GM10847 (cell line): ENCODE measurements around the gene BACH2.

Experiments
- POLR2A ChIP-seq: IDR thresholded peaks from 2 replicates; pipeline ENCODE4 v1.6.1; 2011; ENCODE audit not compliant: insufficient read length; ENCODE audit errors: extremely low read depth

BACH2 gene

DNA sequence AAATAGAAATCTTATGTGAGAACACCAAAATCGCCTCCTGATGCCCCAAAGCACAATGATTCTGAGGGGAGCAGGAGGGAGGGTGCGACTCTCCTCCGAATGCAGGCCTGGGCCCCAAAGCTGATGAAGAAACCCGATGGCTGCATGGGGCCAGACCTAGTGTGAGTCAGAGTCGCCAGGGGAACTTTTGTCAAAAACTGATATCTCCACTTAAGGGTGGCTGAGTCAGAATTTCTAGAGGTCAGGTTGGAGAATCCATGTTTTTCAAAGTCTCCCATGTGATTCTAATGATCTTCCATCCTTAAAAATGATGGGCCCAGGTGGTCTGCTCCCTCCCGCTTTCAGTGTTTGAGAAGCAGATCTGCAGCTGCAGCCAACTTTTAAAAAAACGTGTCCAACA is 172.8 kb downstream of the BACH2 start:
- TF ChIP-seq POLR2A = no peak

DNA sequence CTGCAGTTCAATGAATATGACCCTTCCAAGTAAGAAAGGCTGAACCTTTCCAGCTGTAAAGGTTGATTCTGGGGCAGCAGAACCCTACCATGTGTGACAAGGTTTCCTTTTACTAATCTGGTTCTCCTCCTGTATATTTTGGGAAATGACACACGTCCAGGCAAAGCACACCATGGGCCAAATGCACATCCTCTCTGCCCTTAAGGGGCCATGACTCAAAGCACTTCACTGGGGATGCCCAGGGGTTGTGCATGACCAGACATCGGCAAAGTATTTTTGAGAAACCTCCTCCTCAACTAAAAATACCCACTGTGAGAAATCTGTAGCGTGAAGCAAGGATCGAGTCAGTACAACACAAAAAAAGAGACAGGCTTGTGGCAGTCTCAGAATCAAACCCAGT is 174.7 kb downstream of the BACH2 start:
- TF ChIP-seq POLR2A = no peak

GRCh38 chr6:90120327-90120726 is 176.3 kb downstream of the BACH2 start:
- TF ChIP-seq POLR2A = no peak

- no peak for TF ChIP-seq POLR2A
Observed at GRCh38 chr6:90119618-90120017, 177.0 kb downstream of the BACH2 start.

- TF ChIP-seq POLR2A = no peak
Observed at GRCh38 chr6:90118581-90118980, 178.1 kb downstream of the BACH2 start.

DNA sequence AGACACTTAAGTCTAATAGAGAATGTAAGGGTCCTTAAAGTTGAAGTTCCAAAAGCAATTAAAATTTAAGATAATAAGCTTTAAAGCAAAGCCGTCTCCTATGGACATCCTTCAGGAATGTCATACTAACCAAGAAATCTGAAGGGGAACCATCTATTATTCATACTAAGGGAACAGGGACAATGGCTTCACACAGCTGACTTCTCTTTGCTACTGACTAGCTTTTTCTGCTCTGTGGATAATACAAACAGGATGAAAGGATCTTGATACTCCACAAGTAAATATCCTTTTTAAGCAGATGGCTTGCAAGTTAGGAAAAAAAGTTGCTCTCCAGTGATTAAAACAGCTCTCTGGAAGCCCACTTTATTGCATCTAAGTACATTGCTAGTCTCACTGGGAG is 178.6 kb downstream of the BACH2 start:
- TF ChIP-seq POLR2A = no peak

DNA sequence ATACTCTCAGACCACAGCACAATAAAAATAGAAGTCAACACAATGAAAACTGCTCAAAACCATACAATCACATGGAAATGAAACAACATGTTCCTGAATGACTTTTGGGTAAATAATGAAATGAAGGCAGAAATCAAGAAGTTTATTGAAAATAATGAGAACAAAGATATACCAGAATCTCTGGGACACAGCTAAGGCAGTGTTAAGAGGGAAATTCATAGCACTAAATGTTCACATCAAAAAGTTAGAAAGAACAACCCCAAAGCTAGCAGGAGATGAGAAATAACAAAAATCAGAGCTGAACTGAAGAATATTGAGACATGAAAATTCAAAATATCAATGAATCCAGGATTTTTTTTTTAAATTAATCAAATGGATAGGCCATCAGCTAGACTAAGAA is 183.3 kb downstream of the BACH2 start:
- TF ChIP-seq POLR2A = no peak

- TF ChIP-seq POLR2A = no peak
Observed at GRCh38 chr6:90111387-90111786, 185.3 kb downstream of the BACH2 start.

GRCh38 chr6:90110971-90111370 is 185.7 kb downstream of the BACH2 start:
- no peak for TF ChIP-seq POLR2A

DNA sequence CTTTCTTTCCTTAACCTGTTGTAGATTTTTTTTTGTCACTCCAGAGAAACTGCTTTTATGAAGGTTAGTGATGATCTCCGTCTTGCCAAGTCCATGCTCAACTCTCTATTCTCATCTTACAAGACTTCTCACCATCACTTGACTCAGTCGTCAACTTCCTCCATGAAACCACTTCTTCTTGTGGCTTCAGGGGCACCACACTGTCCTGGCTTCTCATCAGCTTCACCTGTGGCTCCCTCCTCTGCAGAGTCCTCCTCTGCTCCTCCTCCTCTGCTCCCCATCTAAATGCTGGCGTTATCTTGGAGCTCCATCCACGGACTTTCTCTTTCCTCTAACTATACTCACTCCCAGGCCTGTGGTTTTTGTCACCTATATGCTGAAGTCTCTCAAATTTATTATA is 187.5 kb downstream of the BACH2 start:
- TF ChIP-seq POLR2A = no peak

DNA sequence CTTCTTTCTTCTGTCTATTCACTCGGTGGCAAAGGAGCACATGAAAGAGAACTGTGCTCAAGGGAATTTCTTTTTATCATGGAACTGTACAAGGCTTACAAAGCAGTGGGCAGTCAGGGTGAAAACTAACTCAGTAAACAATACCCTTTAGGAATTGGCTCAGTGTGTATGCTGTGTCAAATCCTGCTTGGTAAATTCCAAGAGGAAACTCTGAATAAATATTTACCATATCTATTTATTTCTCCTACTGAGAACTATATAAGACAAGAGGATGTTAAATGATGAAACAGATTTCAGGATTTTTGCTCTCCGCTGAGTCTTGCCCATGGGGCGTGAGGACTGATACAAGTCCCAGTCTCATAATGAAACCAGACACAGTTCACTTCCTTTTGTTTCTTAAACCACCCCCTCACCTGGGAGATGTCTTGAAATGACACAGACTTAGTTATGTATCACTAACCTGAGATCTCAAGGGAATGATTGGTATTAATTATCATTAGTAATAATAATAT is 188.8 kb downstream of the BACH2 start:
- TF ChIP-seq POLR2A = no peak

- TF ChIP-seq POLR2A = no peak
Observed at GRCh38 chr6:90107371-90107770, 189.3 kb downstream of the BACH2 start.

DNA sequence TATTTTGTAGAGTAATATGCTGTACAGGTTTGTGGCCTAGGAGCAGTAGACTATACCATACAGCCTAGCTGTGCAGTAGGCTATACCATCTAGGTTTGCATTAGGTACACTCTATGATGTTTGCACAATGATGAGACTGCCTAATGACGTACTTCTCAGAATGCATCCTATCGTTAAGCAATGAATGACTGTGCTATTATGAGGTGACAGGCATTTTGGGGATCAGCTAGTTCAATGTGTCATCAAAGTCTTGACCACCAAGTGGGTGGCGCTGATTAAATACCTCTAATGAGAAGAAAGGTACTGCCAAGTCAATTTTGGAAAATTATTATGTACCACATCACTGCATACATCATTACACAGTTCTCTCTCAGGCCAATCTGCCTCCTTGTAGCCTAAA is 190.2 kb downstream of the BACH2 start:
- no peak for TF ChIP-seq POLR2A

DNA sequence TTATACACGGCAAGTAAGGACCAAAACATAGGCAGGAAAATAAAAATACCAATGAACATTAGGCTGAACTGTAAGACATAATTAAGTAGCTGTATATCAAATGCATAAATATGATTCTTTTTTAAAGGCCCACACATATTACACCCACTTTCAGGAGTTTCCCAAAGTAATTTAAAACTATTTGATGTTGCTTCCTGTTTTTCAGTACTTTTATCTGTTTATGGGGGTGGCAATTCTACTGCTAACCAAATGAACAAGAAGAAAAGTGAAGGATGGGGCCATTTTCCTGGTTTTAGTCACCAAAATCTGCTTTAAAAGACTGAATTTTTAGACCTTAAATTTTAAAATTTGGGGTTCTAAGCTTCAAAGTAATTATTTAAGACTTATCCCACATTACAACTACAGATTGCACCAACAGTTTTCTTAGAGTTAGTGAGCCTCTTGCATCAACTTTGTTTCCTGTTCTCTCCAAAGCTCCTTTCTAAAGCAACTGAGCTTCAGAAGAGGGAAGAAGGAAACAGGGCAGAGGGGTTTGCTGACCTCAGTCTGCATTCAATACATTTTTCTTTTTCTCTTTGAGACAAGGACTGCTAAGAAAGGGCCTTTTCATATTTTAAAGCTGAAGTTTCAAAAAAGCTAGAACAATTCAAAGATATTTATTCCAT is 191.0 kb downstream of the BACH2 start:
- no peak for TF ChIP-seq POLR2A

GRCh38 chr6:90103056-90103800 is 193.4 kb downstream of the BACH2 start:
- TF ChIP-seq POLR2A = no peak

GRCh38 chr6:90101403-90101802 is 195.2 kb downstream of the BACH2 start:
- TF ChIP-seq POLR2A = no peak
